ENCODE data around the gene EPHB2.
"Not testable (repeated sequence)": the region's sequence is repeated elsewhere in the genome, so short reads cannot be mapped to it uniquely, and the experiment has no call there.

EPHB2 gene

GRCh38 chr1:22920026-22920733 lies 209.5 kb downstream of the EPHB2 start:
- DNase-seq, result no peak

- no peak for DNase-seq
Observed at GRCh38 chr1:22920734-22921451, 210.3 kb downstream of the EPHB2 start.

- no peak for DNase-seq
Observed at GRCh38 chr1:22921452-22922126, 210.9 kb downstream of the EPHB2 start.

- no peak for DNase-seq
Observed at GRCh38 chr1:22922640-22923039, 212.0 kb downstream of the EPHB2 start.

GRCh38 chr1:22925111-22925510 lies 214.5 kb downstream of the EPHB2 start:
- DNase-seq, result no peak

- peak; percentile 20 to 54 for DNase-seq
Observed at GRCh38 chr1:22930240-22930912, 219.7 kb downstream of the EPHB2 start.

- no peak for DNase-seq
Observed at GRCh38 chr1:22932803-22933470, 222.3 kb downstream of the EPHB2 start.

- DNase-seq, result no peak
Observed at GRCh38 chr1:22935433-22935832, 224.8 kb downstream of the EPHB2 start.

- no peak for DNase-seq
Observed at GRCh38 chr1:22936681-22937080, 226.0 kb downstream of the EPHB2 start.

GRCh38 chr1:22941257-22941656 lies 230.6 kb downstream of the EPHB2 start:
- DNase-seq, result no peak

- no peak for DNase-seq
Observed at GRCh38 chr1:22944346-22945055, 233.9 kb downstream of the EPHB2 start.

GRCh38 chr1:22945171-22945570 lies 234.5 kb downstream of the EPHB2 start:
- DNase-seq, result not testable (repeated sequence)

- DNase-seq, result no peak
Observed at GRCh38 chr1:22949822-22950331, 239.2 kb downstream of the EPHB2 start.

- DNase-seq, result no peak
Observed at GRCh38 chr1:22951796-22952195, 241.2 kb downstream of the EPHB2 start.

GRCh38 chr1:22952694-22953056 lies 242.0 kb downstream of the EPHB2 start:
- DNase-seq, result no peak

- DNase-seq, result no peak
Observed at GRCh38 chr1:22953057-22953739, 242.6 kb downstream of the EPHB2 start.

GRCh38 chr1:22953740-22954141 lies 243.1 kb downstream of the EPHB2 start:
- no peak for DNase-seq

- DNase-seq, result no peak
Observed at GRCh38 chr1:22955146-22955545, 244.5 kb downstream of the EPHB2 start.

- DNase-seq, result no peak
Observed at GRCh38 chr1:22957066-22957465, 246.4 kb downstream of the EPHB2 start.

- DNase-seq, result no peak
Observed at GRCh38 chr1:22958556-22958955, 247.9 kb downstream of the EPHB2 start.
